ENCODE data around the gene COL4A1.
A peak's percentile ranks its signal among the peaks of the same experiment; 100 is the strongest.

Gene COL4A1

GRCh38 chr13:110246530-110246929 lies 60.4 kb downstream of the COL4A1 start:
- H2BK120ac ChIP-seq (ENCODE audit: low read depth, low read length) = no peak overlapping the region
- H3K79me1 ChIP-seq (ENCODE audit: low read depth, low read length) = peaks cover 6% of the 10 kb centered on the region
- H3K23ac ChIP-seq (ENCODE audit: low read depth, low read length, poor library complexity) = no peak overlapping the region
- peaks cover 0 to 13% of the 10 kb centered on the region in 2 donors for H3K36me3 ChIP-seq (replicated peaks in 1 of 2; ENCODE audit: control insufficient read depth in 2 of 2, insufficient read depth in 2 of 2, low read length in 2 of 2)
- H2AK5ac ChIP-seq (ENCODE audit: low read depth, low read length) = no peak overlapping the region
- H3K14ac ChIP-seq (ENCODE audit: low read length) = no peak overlapping the region
- no peak overlapping the region for H3K9ac ChIP-seq (ENCODE audit: low read depth, low read length, poor library complexity)
- H2BK15ac ChIP-seq (ENCODE audit: low read length) = no peak overlapping the region
- no peak overlapping the region for H2AFZ ChIP-seq (ENCODE audit: low read length)
- no peak overlapping the region for H4K8ac ChIP-seq (ENCODE audit: low read depth, low read length)
- no peaks in the 10 kb centered on the region for H3K27me3 ChIP-seq (ENCODE audit: control insufficient read depth in 3 of 3, insufficient read depth in 3 of 3, low read depth in 1 of 3, low read length in 3 of 3)
- no peak overlapping the region for H3K27ac ChIP-seq (replicated peaks; ENCODE audit: low read length)
- no peak overlapping the region for H3K4ac ChIP-seq (ENCODE audit: low read length)
- WGBS, 2 donors (ENCODE audit: extremely low coverage in 2 of 2, insufficient read length in 2 of 2, insufficient replicate concordance in 1 of 2) = no CpG with 5 or more reads among the region's 5 CpGs
- H3K9me3 ChIP-seq (replicated peaks in 1 of 2; ENCODE audit: control insufficient read depth in 2 of 2, insufficient read depth in 1 of 2, low read depth in 1 of 2, low read length in 2 of 2) = peaks cover 0 to 2% of the 10 kb centered on the region in 2 donors
- H2BK12ac ChIP-seq (ENCODE audit: low read length) = no peak overlapping the region
- no peak overlapping the region for H3K4me3 ChIP-seq (ENCODE audit: low read length in 2 of 2)
- no peak overlapping the region for H2BK5ac ChIP-seq (ENCODE audit: low read length)
- no peak overlapping the region for H3K18ac ChIP-seq (ENCODE audit: low read length)
- no peak overlapping the region for H3K4me2 ChIP-seq (ENCODE audit: insufficient read depth, low read length, poor library complexity, severe bottlenecking)
- DNase-seq (ENCODE audit: low spot score) = no peak
- H3K4me1 ChIP-seq (ENCODE audit: control insufficient read depth in 2 of 2, insufficient read depth in 1 of 2, low read depth in 1 of 2, low read length in 2 of 2) = peaks cover 2 to 11% of the 10 kb centered on the region in 2 donors
- H4K91ac ChIP-seq (ENCODE audit: low read depth, low read length, poor library complexity) = no peak overlapping the region

- peaks cover 0 to 2% of the 10 kb centered on the region in 2 donors for H3K9me3 ChIP-seq (replicated peaks in 1 of 2; ENCODE audit: control insufficient read depth in 2 of 2, insufficient read depth in 1 of 2, low read depth in 1 of 2, low read length in 2 of 2)
- H3K4me3 ChIP-seq (ENCODE audit: low read length in 2 of 2) = no peak overlapping the region
- H3K4ac ChIP-seq (ENCODE audit: low read length) = no peak overlapping the region
- H3K79me1 ChIP-seq (ENCODE audit: low read depth, low read length) = peaks cover 3% of the 10 kb centered on the region
- DNase-seq (ENCODE audit: low spot score) = no peak
- H3K4me1 ChIP-seq (ENCODE audit: control insufficient read depth in 2 of 2, insufficient read depth in 1 of 2, low read depth in 1 of 2, low read length in 2 of 2) = peaks cover 2 to 9% of the 10 kb centered on the region in 2 donors
- WGBS, 2 donors (ENCODE audit: extremely low coverage in 2 of 2, insufficient read length in 2 of 2, insufficient replicate concordance in 1 of 2) = no CpG with 5 or more reads among the region's 7 CpGs
- no peak overlapping the region for H3K9ac ChIP-seq (ENCODE audit: low read depth, low read length, poor library complexity)
- no peak overlapping the region for H4K91ac ChIP-seq (ENCODE audit: low read depth, low read length, poor library complexity)
- no peaks in the 10 kb centered on the region for H3K27me3 ChIP-seq (ENCODE audit: control insufficient read depth in 3 of 3, insufficient read depth in 3 of 3, low read depth in 1 of 3, low read length in 3 of 3)
- H3K18ac ChIP-seq (ENCODE audit: low read length) = no peak overlapping the region
- H2BK120ac ChIP-seq (ENCODE audit: low read depth, low read length) = no peak overlapping the region
- no peak overlapping the region for H4K8ac ChIP-seq (ENCODE audit: low read depth, low read length)
- no peak overlapping the region for H2AK5ac ChIP-seq (ENCODE audit: low read depth, low read length)
- H3K4me2 ChIP-seq (ENCODE audit: insufficient read depth, low read length, poor library complexity, severe bottlenecking) = no peak overlapping the region
- no peak overlapping the region for H3K27ac ChIP-seq (replicated peaks; ENCODE audit: low read length)
- H3K36me3 ChIP-seq (replicated peaks in 1 of 2; ENCODE audit: control insufficient read depth in 2 of 2, insufficient read depth in 2 of 2, low read length in 2 of 2) = peaks cover 0 to 20% of the 10 kb centered on the region in 2 donors
- H3K14ac ChIP-seq (ENCODE audit: low read length) = no peak overlapping the region
- H2BK12ac ChIP-seq (ENCODE audit: low read length) = no peak overlapping the region
- no peak overlapping the region for H2AFZ ChIP-seq (ENCODE audit: low read length)
- no peak overlapping the region for H2BK5ac ChIP-seq (ENCODE audit: low read length)
- no peak overlapping the region for H3K23ac ChIP-seq (ENCODE audit: low read depth, low read length, poor library complexity)
- no peak overlapping the region for H2BK15ac ChIP-seq (ENCODE audit: low read length)
These were observed 61.5 kb downstream of the COL4A1 start for GRCh38 chr13:110245416-110245899.

GRCh38 chr13:110244976-110245375 lies 62.0 kb downstream of the COL4A1 start:
- H3K9ac ChIP-seq (ENCODE audit: low read depth, low read length, poor library complexity) = no peak overlapping the region
- no peak overlapping the region for H2AFZ ChIP-seq (ENCODE audit: low read length)
- H3K23ac ChIP-seq (ENCODE audit: low read depth, low read length, poor library complexity) = peak overlapping the region; percentile 16
- no peak overlapping the region for H3K18ac ChIP-seq (ENCODE audit: low read length)
- H3K4me1 ChIP-seq (ENCODE audit: control insufficient read depth in 2 of 2, insufficient read depth in 1 of 2, low read depth in 1 of 2, low read length in 2 of 2) = peaks cover 2 to 7% of the 10 kb centered on the region in 2 donors
- H2BK15ac ChIP-seq (ENCODE audit: low read length) = no peak overlapping the region
- no peak overlapping the region for H2BK120ac ChIP-seq (ENCODE audit: low read depth, low read length)
- H4K8ac ChIP-seq (ENCODE audit: low read depth, low read length) = no peak overlapping the region
- H2BK12ac ChIP-seq (ENCODE audit: low read length) = no peak overlapping the region
- no peak overlapping the region for H3K14ac ChIP-seq (ENCODE audit: low read length)
- H3K4me2 ChIP-seq (ENCODE audit: insufficient read depth, low read length, poor library complexity, severe bottlenecking) = no peak overlapping the region
- H3K36me3 ChIP-seq (replicated peaks in 1 of 2; ENCODE audit: control insufficient read depth in 2 of 2, insufficient read depth in 2 of 2, low read length in 2 of 2) = peaks cover 0 to 24% of the 10 kb centered on the region in 2 donors
- no peak for DNase-seq (ENCODE audit: low spot score)
- no peak overlapping the region for H3K4me3 ChIP-seq (ENCODE audit: low read length in 2 of 2)
- no peak overlapping the region for H4K91ac ChIP-seq (ENCODE audit: low read depth, low read length, poor library complexity)
- H3K27me3 ChIP-seq (ENCODE audit: control insufficient read depth in 3 of 3, insufficient read depth in 3 of 3, low read depth in 1 of 3, low read length in 3 of 3) = no peaks in the 10 kb centered on the region
- H2BK5ac ChIP-seq (ENCODE audit: low read length) = no peak overlapping the region
- H3K27ac ChIP-seq (replicated peaks; ENCODE audit: low read length) = no peak overlapping the region
- no CpG with 5 or more reads among the region's 9 CpGs for WGBS, 2 donors (ENCODE audit: extremely low coverage in 2 of 2, insufficient read length in 2 of 2, insufficient replicate concordance in 1 of 2)
- peaks cover 3% of the 10 kb centered on the region for H3K79me1 ChIP-seq (ENCODE audit: low read depth, low read length)
- no peak overlapping the region for H3K4ac ChIP-seq (ENCODE audit: low read length)
- no peak overlapping the region for H2AK5ac ChIP-seq (ENCODE audit: low read depth, low read length)
- peaks cover 0 to 2% of the 10 kb centered on the region in 2 donors for H3K9me3 ChIP-seq (replicated peaks in 1 of 2; ENCODE audit: control insufficient read depth in 2 of 2, insufficient read depth in 1 of 2, low read depth in 1 of 2, low read length in 2 of 2)

GRCh38 chr13:110244071-110244830 lies 62.7 kb downstream of the COL4A1 start:
- no peak overlapping the region for H3K27ac ChIP-seq (replicated peaks; ENCODE audit: low read length)
- H3K14ac ChIP-seq (ENCODE audit: low read length) = no peak overlapping the region
- no peak overlapping the region for H2AFZ ChIP-seq (ENCODE audit: low read length)
- H3K4me2 ChIP-seq (ENCODE audit: insufficient read depth, low read length, poor library complexity, severe bottlenecking) = no peak overlapping the region
- no peak overlapping the region for H2BK5ac ChIP-seq (ENCODE audit: low read length)
- H3K36me3 ChIP-seq (replicated peaks in 1 of 2; ENCODE audit: control insufficient read depth in 2 of 2, insufficient read depth in 2 of 2, low read length in 2 of 2) = peaks cover 0 to 24% of the 10 kb centered on the region in 2 donors
- H4K8ac ChIP-seq (ENCODE audit: low read depth, low read length) = no peak overlapping the region
- H3K9ac ChIP-seq (ENCODE audit: low read depth, low read length, poor library complexity) = no peak overlapping the region
- H3K9me3 ChIP-seq (replicated peaks in 1 of 2; ENCODE audit: control insufficient read depth in 2 of 2, insufficient read depth in 1 of 2, low read depth in 1 of 2, low read length in 2 of 2) = peaks cover 0 to 2% of the 10 kb centered on the region in 2 donors
- no peaks in the 10 kb centered on the region for H3K27me3 ChIP-seq (ENCODE audit: control insufficient read depth in 3 of 3, insufficient read depth in 3 of 3, low read depth in 1 of 3, low read length in 3 of 3)
- H3K4me3 ChIP-seq (ENCODE audit: low read length in 2 of 2) = no peak overlapping the region
- H3K4me1 ChIP-seq (ENCODE audit: control insufficient read depth in 2 of 2, insufficient read depth in 1 of 2, low read depth in 1 of 2, low read length in 2 of 2) = peaks cover 2 to 7% of the 10 kb centered on the region in 2 donors
- no peak overlapping the region for H3K4ac ChIP-seq (ENCODE audit: low read length)
- no peak for DNase-seq (ENCODE audit: low spot score)
- H2BK120ac ChIP-seq (ENCODE audit: low read depth, low read length) = no peak overlapping the region
- H2BK12ac ChIP-seq (ENCODE audit: low read length) = no peak overlapping the region
- WGBS, 2 donors (ENCODE audit: extremely low coverage in 2 of 2, insufficient read length in 2 of 2, insufficient replicate concordance in 1 of 2) = no CpG with 5 or more reads among the region's 7 CpGs
- H2AK5ac ChIP-seq (ENCODE audit: low read depth, low read length) = no peak overlapping the region
- no peak overlapping the region for H4K91ac ChIP-seq (ENCODE audit: low read depth, low read length, poor library complexity)
- H3K18ac ChIP-seq (ENCODE audit: low read length) = no peak overlapping the region
- H3K79me1 ChIP-seq (ENCODE audit: low read depth, low read length) = peaks cover 3% of the 10 kb centered on the region
- H2BK15ac ChIP-seq (ENCODE audit: low read length) = no peak overlapping the region
- H3K23ac ChIP-seq (ENCODE audit: low read depth, low read length, poor library complexity) = no peak overlapping the region

All from neuronal stem cell (in vitro differentiated cells).